ENCODE data around the gene NAP1L4.

The NAP1L4 gene

GRCh38 chr11:2924821-2925675, 67.1 kb downstream of the NAP1L4 start:
- no peak overlapping the region for H3K4me3 ChIP-seq (ENCODE audit: low read depth, low read length)

DNA sequence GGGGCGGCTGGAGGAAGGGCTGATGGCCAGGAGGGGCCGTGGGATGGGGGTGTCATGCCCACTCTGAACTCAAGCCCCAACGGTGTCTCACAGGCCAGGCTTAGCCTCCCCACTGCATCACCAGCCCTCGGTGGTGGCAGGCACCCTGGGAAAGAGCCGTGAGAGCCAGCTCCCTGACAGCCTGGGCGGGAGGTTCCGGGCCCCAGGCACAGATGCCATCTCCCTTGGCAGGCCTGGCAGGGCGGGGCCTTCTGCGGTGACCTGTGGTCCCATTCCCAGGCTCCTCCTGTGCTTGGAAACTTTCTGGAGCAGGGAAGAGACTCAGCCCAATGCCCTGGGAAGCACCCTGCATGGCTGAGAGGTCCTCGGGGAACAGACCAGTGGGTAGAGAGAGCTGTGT, 67.7 kb downstream of the NAP1L4 start:
- H3K4me3 ChIP-seq (ENCODE audit: low read depth, low read length) = no peak overlapping the region

GRCh38 chr11:2923446-2924375, 68.4 kb downstream of the NAP1L4 start:
- no peak overlapping the region for H3K4me3 ChIP-seq (ENCODE audit: low read depth, low read length)

DNA sequence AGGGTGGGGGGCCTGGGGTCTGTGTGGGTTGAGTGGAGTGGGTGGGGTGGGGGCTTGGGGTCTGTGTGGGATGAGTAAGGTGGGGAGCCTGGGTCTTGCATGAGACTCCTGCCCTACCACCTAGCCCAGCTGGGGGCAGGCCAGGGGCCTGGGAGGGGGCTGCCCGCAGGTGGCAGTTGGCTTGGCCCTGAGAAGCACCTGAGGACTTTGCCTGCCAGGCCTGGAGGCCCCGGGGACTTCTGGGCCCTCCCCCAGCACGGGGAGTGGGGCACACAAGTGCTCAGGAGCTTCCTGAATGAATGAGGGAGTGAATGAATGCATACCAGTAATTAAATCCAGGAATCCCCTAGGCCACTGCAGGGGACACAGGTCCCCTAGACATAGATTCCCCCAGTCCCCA, 69.5 kb downstream of the NAP1L4 start:
- no peak overlapping the region for H3K4me3 ChIP-seq (ENCODE audit: low read depth, low read length)

DNA sequence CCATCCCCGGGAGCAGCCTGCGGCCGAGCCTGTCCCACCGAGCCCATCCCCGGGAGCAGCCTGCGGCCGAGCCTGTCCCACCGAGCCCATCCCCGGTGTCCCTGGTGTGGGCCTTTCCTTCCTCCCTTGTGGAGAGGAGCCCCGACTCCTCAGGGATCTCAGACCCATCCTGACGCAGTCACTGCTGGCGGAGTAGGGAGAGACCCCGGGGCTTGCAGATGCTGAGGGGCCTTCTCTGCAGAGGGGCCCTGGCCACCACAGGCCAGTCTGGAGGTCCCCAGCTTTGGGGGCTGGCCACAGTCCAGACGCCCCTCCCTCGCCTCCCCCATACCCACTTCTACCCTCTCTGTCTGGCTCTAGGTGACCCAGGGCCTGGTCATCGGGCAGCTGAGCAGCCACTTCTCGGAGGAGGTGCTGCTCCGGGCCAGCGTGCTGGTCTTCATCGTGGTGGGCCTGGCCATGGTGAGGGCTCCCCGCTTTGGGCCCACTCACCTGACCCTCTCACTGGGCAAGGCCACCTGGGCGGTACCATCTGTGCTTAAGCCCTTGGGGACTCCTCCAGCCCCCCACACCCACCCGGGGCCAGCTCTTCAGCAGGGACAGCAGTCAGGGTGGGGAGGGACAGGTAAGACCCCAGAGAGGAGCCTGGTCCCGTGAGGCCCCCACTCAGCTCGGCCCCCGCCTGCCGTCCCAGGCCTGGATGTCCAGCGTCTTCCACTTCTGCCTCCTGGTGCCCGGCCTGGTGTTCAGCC, 70.2 kb downstream of the NAP1L4 start:
- no peak overlapping the region for H3K4me3 ChIP-seq (ENCODE audit: low read depth, low read length)

DNA sequence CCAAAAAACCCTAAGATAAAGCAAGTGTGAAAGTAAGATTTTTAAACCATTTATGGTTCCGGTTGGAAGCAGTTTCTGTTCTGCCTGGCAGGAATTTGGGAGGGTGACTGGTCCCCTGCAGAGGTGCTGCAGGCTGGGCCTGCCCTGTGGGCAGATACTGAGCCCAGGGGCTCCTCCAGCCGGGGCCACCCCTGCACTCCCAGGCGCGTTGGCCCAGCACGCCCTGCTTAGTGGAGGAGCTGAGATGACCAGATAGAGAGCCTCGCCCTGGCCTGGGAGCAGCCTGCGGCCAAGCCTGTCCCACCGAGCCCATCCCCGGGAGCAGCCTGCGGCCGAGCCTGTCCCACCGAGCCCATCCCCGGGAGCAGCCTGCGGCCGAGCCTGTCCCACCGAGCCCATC, 70.9 kb downstream of the NAP1L4 start:
- H3K4me3 ChIP-seq (ENCODE audit: low read depth, low read length) = no peak overlapping the region

GRCh38 chr11:2920343-2920742, 71.8 kb downstream of the NAP1L4 start:
- no peak overlapping the region for H3K4me3 ChIP-seq (ENCODE audit: low read depth, low read length)

DNA sequence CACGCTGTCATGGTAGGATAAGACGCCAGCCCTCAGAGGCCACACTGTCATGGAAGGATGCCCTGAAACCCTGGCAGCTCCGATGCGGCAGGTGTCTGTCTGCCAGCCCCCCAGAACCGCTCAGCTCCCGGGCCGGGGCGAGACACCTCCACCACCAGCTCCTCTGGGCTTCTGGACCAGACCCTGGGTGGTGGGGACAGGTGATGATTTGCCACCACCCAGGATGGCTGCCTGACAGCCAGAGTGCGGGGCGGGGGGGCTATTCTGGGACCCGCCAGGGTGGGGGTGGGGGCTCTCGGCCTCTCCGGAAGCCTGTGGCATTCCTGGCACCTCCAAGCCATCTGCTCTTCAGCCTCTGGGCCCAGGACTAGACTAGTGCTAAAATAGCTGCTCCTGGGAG, 72.3 kb downstream of the NAP1L4 start:
- no peak overlapping the region for H3K4me3 ChIP-seq (ENCODE audit: low read depth, low read length)

GRCh38 chr11:2919188-2919587, 72.9 kb downstream of the NAP1L4 start:
- no peak overlapping the region for H3K4me3 ChIP-seq (ENCODE audit: low read depth, low read length)

GRCh38 chr11:2917842-2918490, 74.2 kb downstream of the NAP1L4 start:
- no peak overlapping the region for H3K4me3 ChIP-seq (ENCODE audit: low read depth, low read length)

GRCh38 chr11:2916892-2917645, 75.1 kb downstream of the NAP1L4 start:
- H3K4me3 ChIP-seq (ENCODE audit: low read depth, low read length) = no peak overlapping the region

GRCh38 chr11:2916114-2916891, 75.8 kb downstream of the NAP1L4 start:
- no peak overlapping the region for H3K4me3 ChIP-seq (ENCODE audit: low read depth, low read length)

DNA sequence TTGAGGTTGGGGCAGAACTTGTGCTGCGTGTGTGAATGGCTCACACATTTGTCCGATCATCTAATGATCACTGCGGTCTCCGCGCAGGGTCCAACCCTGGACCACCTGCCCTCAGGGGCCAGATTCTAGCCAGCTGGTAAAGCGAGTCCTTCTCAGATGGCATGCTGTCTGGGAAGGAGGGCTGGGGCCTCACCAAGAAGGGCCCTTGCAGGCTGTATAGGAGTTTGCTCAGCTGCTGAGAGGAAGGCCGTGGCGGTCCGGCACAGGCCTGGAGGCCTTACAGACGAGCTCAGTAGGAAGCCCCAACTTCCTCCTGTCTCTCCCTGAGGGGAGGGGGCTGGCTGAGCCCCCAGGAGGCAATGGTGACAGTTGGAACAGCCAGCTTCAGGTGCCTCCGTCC, 76.7 kb downstream of the NAP1L4 start:
- H3K4me3 ChIP-seq (ENCODE audit: low read depth, low read length) = no peak overlapping the region

DNA sequence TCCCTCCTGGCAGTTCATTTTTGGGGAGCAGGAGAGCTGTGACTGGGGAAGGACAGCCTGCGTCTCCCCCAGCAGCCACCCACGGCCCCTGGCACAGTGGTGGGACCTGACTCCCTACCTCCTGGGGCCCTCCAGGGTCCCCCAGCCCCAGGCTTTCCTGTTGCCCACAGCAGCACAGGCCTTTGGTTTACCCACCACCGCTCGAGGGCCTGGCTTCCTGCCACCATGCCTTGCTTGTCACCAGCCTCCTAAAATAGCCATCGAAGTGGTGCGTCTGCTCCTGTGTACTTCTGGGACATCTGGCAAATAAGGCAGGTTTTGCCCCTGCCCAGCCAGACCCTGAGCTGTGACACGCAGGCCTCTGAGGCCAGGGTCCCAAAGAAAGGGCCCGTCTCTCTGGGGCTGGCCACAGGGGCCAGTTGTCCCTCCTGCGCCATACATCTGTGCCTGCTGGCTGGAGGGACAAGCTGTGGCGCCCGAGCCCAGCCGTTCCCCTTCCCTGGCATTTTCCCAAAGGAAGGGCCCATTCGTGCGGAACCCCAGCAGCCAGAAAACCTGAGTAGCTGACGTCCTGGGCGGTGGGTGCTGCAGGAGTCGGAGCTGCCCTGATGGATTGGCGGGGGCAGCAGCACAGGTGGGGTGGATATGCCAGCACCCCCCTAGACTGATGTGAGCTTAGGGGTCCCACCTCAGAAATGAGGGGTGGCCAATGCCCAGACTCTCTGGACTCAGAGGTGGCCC, 77.5 kb downstream of the NAP1L4 start:
- H3K4me3 ChIP-seq (ENCODE audit: low read depth, low read length) = no peak overlapping the region

DNA sequence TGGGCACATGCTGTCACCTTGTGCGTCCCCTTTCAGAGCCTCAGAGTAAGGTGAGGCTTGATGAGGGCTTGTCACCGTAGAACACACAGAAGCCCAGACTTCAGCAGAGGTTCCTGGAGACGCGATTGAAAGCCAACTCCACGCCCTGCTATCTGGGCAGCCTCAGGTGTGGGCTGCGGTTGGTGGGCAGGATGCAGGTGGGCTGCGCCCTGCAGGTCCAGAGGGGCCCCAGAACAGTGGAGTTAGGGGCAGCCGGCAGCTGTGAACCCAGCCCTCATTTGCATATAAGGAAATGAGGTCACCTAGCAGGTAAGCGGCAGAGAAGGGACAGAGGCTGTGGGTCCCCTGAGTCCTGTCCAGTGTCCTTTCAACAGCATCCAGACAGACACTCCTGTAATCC, 78.4 kb downstream of the NAP1L4 start:
- no peak overlapping the region for H3K4me3 ChIP-seq (ENCODE audit: low read depth, low read length)

DNA sequence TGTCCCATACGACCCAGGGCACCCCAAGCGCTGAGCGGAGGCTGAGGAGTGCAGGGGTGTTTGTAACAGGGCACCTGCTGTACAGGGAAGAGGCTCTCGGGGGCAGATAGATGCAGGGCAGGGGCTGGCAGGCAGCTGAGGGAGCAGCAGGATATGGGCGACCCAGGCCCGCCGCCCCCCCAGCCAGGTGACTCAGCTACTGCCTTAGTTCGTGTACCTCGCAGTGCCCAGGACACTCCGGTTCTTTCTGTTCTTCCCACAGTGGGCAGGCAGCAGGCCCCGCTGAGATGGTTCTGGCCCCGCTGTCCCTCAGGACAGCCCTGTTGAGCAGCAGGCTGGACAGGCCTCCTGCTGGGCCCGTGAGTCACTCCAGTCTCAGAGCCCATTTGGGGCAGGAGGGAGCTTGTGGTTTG, 79.1 kb downstream of the NAP1L4 start:
- no peak overlapping the region for H3K4me3 ChIP-seq (ENCODE audit: low read depth, low read length)

- H3K4me3 ChIP-seq (ENCODE audit: low read depth, low read length) = no peak overlapping the region
Observed at GRCh38 chr11:2912498-2912897, 79.6 kb downstream of the NAP1L4 start.

DNA sequence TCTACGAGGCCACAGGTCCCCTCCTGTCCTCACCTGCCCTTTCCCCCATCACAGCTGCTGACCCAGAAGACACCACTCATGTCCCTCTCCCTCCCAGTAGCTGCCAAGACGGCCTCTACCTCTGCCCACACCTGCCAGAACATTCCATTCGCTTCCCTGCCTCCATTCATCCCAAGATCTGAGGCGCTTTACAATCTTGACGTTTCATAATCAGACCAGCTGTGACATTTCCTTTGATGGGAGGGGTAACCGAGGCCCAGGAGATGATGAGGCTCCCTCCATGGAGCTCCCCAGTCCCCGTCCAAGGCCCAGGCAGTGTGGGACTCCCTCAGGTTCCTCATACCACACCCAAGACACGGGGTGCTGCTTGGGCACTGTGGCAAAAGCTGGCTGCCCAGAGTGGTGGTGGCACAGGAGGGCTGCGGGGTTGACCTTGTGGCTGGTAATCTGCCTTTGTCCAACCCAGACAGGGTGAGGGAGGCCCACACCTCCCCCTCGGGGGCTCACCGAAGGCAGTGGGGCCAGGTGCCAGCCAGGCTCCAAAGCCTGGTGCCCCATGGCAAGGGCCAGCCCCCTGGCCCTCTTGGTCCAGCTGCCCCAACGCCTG, 80.2 kb downstream of the NAP1L4 start:
- H3K4me3 ChIP-seq (ENCODE audit: low read depth, low read length) = no peak overlapping the region

All from iPS-11a (cell line).